ENCODE data around the gene ANKS1B.

ANKS1B gene

GRCh38 chr12:98751580-98752115, 1233.1 kb downstream of the ANKS1B start:
- no peak for TF ChIP-seq CTCF (IDR thresholded peaks at IDR 0.05)

DNA sequence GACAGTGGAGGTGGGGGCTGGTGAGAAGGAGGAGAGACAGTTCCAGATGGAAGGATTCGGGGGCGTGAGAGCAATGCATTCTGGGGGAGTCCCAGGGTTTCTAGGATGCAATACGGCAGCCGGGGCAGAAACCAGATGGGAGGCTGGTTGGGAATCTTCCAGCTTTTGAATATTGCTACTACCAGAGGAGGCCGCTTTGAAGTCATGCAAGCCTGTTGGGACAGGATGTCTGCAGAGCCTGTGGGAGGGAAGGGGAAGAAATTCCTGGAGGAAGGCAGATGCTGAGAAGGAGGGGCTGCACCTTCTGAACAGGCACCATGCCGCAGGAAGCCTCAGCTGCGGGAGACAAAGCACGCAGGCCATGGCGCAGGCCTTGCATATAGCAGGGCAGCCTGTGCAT, 1234.2 kb downstream of the ANKS1B start:
- TF ChIP-seq CTCF (IDR thresholded peaks at IDR 0.05), result no peak

DNA sequence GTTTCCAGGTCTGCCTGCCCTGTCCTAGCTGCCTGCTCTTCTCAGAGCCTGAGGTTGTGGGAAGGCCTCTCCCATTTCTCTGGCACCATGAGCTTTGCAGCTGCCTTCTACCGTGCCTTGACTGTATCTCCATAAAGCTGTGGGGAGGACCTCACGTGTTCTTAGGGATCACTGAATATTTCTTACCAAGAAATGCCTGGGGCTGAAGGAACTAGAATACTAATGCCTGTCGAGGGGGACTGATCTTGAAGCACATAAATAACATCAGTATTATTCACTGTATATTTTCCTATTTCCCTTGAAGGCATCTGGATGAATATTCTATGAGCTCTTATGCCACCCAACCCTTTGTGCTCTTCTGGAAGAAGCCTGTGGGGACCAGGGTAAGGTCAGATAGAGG, 1236.3 kb downstream of the ANKS1B start:
- no peak for TF ChIP-seq CTCF (IDR thresholded peaks at IDR 0.05)

DNA sequence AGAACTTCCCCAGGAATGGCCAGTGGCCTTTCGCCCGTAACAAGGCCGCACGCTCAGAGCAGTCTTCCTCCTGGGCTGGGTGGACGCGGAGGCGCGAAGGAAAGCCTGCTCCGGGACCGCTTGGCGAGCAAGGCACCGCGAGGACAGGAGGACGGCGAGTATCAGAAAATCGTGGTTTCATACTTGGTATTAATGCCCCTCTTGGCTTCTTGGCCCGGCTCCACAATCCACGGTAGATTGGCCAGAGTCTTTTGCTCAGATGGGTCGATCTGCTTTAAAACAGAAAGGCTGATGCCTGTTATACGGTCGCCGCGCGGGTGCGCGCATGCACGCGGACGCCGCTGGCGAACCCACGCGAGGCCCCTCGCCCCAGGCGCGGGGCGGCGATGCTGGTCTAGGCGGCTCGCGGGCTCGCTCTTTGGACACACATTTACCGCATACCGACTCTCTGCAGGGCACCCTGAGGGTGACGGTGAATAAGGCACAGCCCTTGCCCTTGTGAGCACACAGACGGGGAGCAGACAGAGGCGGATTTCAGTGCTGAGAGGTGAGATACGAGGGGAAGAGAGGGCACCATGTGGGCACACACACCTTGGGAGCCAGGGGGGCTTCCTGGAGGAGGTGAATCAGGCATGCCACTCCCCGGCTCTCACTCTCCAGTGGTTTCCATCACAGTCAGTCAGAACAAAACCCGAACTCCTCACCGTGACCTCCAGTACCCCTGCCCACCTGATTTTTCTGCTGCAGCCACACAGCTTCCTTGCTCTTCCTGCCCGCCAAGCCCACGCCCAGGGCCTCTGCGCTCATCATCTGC, 1239.0 kb downstream of the ANKS1B start:
- TF ChIP-seq CTCF (IDR thresholded peaks at IDR 0.05), result no peak

- no peak for TF ChIP-seq CTCF (IDR thresholded peaks at IDR 0.05)
Measured at GRCh38 chr12:98744680-98745079, 1240.1 kb downstream of the ANKS1B start.

GRCh38 chr12:98743362-98743953, 1241.3 kb downstream of the ANKS1B start:
- TF ChIP-seq CTCF (IDR thresholded peaks at IDR 0.05), result peak; percentile 50; the same call in 1 of the 2 replicates

DNA sequence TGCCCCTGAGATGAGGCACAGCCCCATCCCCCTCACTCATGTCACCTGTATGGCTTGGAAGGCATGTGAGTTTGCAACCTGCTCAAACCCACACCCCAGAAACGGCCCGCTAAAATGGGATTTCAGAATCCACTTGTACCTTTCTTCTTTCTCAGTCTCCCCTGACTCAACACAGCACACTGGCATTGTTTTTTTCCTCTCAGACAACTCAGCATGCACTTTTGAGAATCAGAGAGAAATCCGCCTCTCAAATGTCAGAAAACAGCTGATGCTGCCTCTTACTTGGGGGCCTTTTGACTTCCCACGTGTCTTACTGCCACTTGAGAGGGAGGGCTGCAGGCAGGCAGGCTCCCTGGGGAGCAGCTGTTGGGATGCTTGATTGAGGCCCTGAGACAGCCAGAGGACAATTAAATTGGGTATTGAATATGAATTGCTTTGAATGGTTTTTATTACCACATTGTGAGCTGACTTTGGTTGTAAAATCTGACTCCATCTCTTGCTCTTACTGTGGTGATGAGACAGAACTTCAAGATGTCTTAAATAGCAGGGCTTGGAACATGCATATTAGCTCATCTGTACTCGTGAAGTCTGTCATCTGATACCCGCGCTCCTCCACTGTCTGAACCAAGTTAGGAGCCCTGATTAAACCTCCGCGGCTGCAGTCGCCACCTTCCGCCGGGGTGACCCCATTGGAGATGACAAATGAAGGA, 1243.0 kb downstream of the ANKS1B start:
- TF ChIP-seq CTCF (IDR thresholded peaks at IDR 0.05), result no peak
